ENCODE results near the gene EDAR.
A peak's percentile ranks its signal among the peaks of the same experiment; 100 is the strongest.

EDAR gene

GRCh38 chr2:108970369-108970768 lies 18.7 kb downstream of the EDAR start:
- peaks cover 69% of the 10 kb centered on the region for H3K4me1 Mint-ChIP-seq
- peaks cover 6% of the 10 kb centered on the region for H3K36me3 Mint-ChIP-seq (ENCODE audit: low read depth)
- H3K9me3 Mint-ChIP-seq: no peaks in the 10 kb centered on the region
- no peaks in the 10 kb centered on the region for H3K27me3 Mint-ChIP-seq (ENCODE audit: low read depth, poor library complexity)
- no peak overlapping the region for H3K4me3 Mint-ChIP-seq
- no peak for TF ChIP-seq CTCF (IDR thresholded peaks at IDR 0.05)
- DNase-seq: no peak
- H3K27ac Mint-ChIP-seq: peak overlapping the region; percentile 74

- TF ChIP-seq CTCF (IDR thresholded peaks at IDR 0.05): no peak
- Mint-ChIP-seq H3K27ac (peak overlapping the region; percentile 74), H3K27me3 (ENCODE audit: low read depth, poor library complexity) (no peaks in the 10 kb centered on the region), H3K4me1 (peaks cover 74% of the 10 kb centered on the region), H3K9me3 (no peaks in the 10 kb centered on the region), H3K4me3 (no peak overlapping the region), H3K36me3 (ENCODE audit: low read depth) (peaks cover 6% of the 10 kb centered on the region)
- DNase-seq: no peak
These were observed 19.2 kb downstream of the EDAR start for GRCh38 chr2:108969856-108970255.

- no peak for DNase-seq
- Mint-ChIP-seq H3K36me3 (ENCODE audit: low read depth) (peaks cover 5% of the 10 kb centered on the region), H3K27ac (no peak overlapping the region), H3K4me3 (no peak overlapping the region), H3K27me3 (ENCODE audit: low read depth, poor library complexity) (no peaks in the 10 kb centered on the region), H3K9me3 (no peaks in the 10 kb centered on the region), H3K4me1 (peaks cover 84% of the 10 kb centered on the region)
- TF ChIP-seq CTCF (IDR thresholded peaks at IDR 0.05): no peak
These were observed 20.4 kb downstream of the EDAR start for GRCh38 chr2:108968619-108969018.

GRCh38 chr2:108967757-108968156 lies 21.3 kb downstream of the EDAR start:
- H3K9me3 Mint-ChIP-seq: no peaks in the 10 kb centered on the region
- H3K36me3 Mint-ChIP-seq (ENCODE audit: low read depth): no peaks in the 10 kb centered on the region
- TF ChIP-seq CTCF (IDR thresholded peaks at IDR 0.05): no peak
- H3K27ac Mint-ChIP-seq: peak overlapping the region; percentile 91
- peaks cover 89% of the 10 kb centered on the region for H3K4me1 Mint-ChIP-seq
- DNase-seq: no peak
- H3K4me3 Mint-ChIP-seq: no peak overlapping the region
- H3K27me3 Mint-ChIP-seq (ENCODE audit: low read depth, poor library complexity): no peaks in the 10 kb centered on the region

- Mint-ChIP-seq H3K27me3 (ENCODE audit: low read depth, poor library complexity) (peaks cover 3% of the 10 kb centered on the region), H3K9me3 (no peaks in the 10 kb centered on the region), H3K36me3 (ENCODE audit: low read depth) (no peaks in the 10 kb centered on the region), H3K4me3 (peak overlapping the region; percentile 14), H3K27ac (peak overlapping the region; percentile 98), H3K4me1 (peaks cover 95% of the 10 kb centered on the region)
- no peak for DNase-seq
- no peak for TF ChIP-seq CTCF (IDR thresholded peaks at IDR 0.05)
These were observed 23.3 kb downstream of the EDAR start for GRCh38 chr2:108965540-108966289.

- Mint-ChIP-seq H3K9me3 (no peaks in the 10 kb centered on the region), H3K4me1 (peaks cover 93% of the 10 kb centered on the region), H3K27me3 (ENCODE audit: low read depth, poor library complexity) (peaks cover 3% of the 10 kb centered on the region), H3K36me3 (ENCODE audit: low read depth) (no peaks in the 10 kb centered on the region), H3K4me3 (no peak overlapping the region), H3K27ac (no peak overlapping the region)
- TF ChIP-seq CTCF (IDR thresholded peaks at IDR 0.05): no peak
- DNase-seq: no peak
These were observed 26.0 kb downstream of the EDAR start for GRCh38 chr2:108963057-108963456.
